H1 (cell line): ENCODE measurements around the gene BUB1B. TPM values are rescaled to one million over a fixed set of nuclear protein-coding genes. Genes with fewer than 3 reads are reported as not detected.
A peak's percentile ranks its signal among the peaks of the same experiment; 100 is the strongest.

Experiments used
- CTCF ChIA-PET: fragments of 300-600 bp; sonication (Branson Sonifier 250); formaldehyde crosslinking; loops from one replicate; lab custom pipeline; 2021; ENCODE audit not compliant: partially characterized antibody; lab: Charles Lee
- POLR2A ChIA-PET: fragments of 300-600 bp; sonication (Branson Sonifier 250); formaldehyde crosslinking; loops from one replicate; lab custom pipeline; 2021; ENCODE audit warnings: inconsistent platforms; ENCODE audit not compliant: partially characterized antibody; lab: Charles Lee
- DNase-seq, 2 experiments: peaks; one replicate each; pipeline versions ENCODE4 v3.0.0 to v3.0.0-alpha.2; 2010 to 2022; ENCODE audit warnings: low spot score in 2 of 2, low read depth in 1 of 2, mixed read lengths in 1 of 2
- FAIRE-seq: peaks from 2 replicates; lab custom pipeline; 2011; peaks lifted over from hg19 to GRCh38; lab: Jason Lieb, UNC
- H2AFZ ChIP-seq: 2 replicates; pipeline ENCODE4 v1.8.1; 2012; ENCODE audit warnings: low read length, inconsistent platforms
- H2AK5ac ChIP-seq: 2 replicates; pipeline ENCODE4 v1.6.1; 2013; ENCODE audit warnings: low read depth, low read length
- H2BK120ac ChIP-seq: replicated peaks from 2 replicates; pipeline ENCODE3; 2013; ENCODE audit warnings: low read depth, low read length, inconsistent platforms
- H2BK12ac ChIP-seq: 2 replicates; pipeline ENCODE4 v1.6.1; 2013; ENCODE audit warnings: low read depth, low read length
- H2BK15ac ChIP-seq: 2 replicates; pipeline ENCODE4 v1.6.1; 2013; ENCODE audit warnings: low read length
- H2BK20ac ChIP-seq: 2 replicates; pipeline ENCODE4 v1.6.1; 2013; ENCODE audit warnings: low read length
- H2BK5ac ChIP-seq: 2 replicates; pipeline ENCODE4 v1.6.1; 2013; ENCODE audit warnings: low read depth, low read length
- H3K14ac ChIP-seq: 2 replicates; pipeline ENCODE4 v1.6.1; 2013; ENCODE audit warnings: inconsistent platforms; ENCODE audit not compliant: insufficient read length
- H3K18ac ChIP-seq: 2 replicates; pipeline ENCODE4 v1.6.1; 2013; ENCODE audit warnings: low read length; ENCODE audit errors: extremely low read depth
- H3K23ac ChIP-seq: 2 replicates; pipeline ENCODE4 v1.6.1; 2013; ENCODE audit warnings: inconsistent platforms; ENCODE audit not compliant: insufficient read length
- H3K23me2 ChIP-seq: 2 replicates; pipeline ENCODE4 v1.6.1; 2013; ENCODE audit warnings: low read depth, low read length
- H3K27ac ChIP-seq: 2 replicates; pipeline ENCODE4 v1.6.1; 2011; ENCODE audit warnings: low read depth, low read length, inconsistent platforms
- H3K27me3 ChIP-seq, 4 experiments: replicated peaks in 1 of 4; 1 replicate in 1 of 4; 2 replicates in 3 of 4; pipeline versions ENCODE4 v1.6.1 to v1.8.1; 2011 to 2013; ENCODE audit warnings: low read length in 3 of 4, mild to moderate bottlenecking in 3 of 4, inconsistent platforms in 2 of 4, mixed read lengths in 2 of 4, moderate library complexity in 1 of 4; ENCODE audit not compliant: control insufficient read depth in 3 of 4, insufficient read depth in 3 of 4; ENCODE audit errors: extremely low read depth in 1 of 4
- H3K36me3 ChIP-seq, 4 experiments: 2 replicates each; pipeline versions ENCODE4 v1.6.1 to v1.8.1; 2011 to 2013; ENCODE audit warnings: mild to moderate bottlenecking in 4 of 4, low read length in 3 of 4, moderate library complexity in 2 of 4, control low read depth in 1 of 4, inconsistent platforms in 1 of 4; ENCODE audit not compliant: insufficient read depth in 4 of 4, control insufficient read depth in 2 of 4
- H3K4ac ChIP-seq: replicated peaks from 2 replicates; pipeline ENCODE3; 2013; ENCODE audit warnings: low read length, low read depth, mixed read lengths, inconsistent platforms; ENCODE audit not compliant: insufficient read length
- H3K4me1 ChIP-seq, 4 experiments: replicated peaks in 1 of 4; 1 replicate in 1 of 4; 2 replicates in 3 of 4; pipeline versions ENCODE4 v1.6.1 to v1.8.1; 2011 to 2013; ENCODE audit warnings: low read length in 3 of 4, inconsistent platforms in 2 of 4, mixed read lengths in 1 of 4; ENCODE audit not compliant: insufficient read depth in 4 of 4, control insufficient read depth in 3 of 4
- H3K4me2 ChIP-seq, 2 experiments: 2 replicates each; pipeline versions ENCODE4 v1.6.1 to v1.8.1; 2011 to 2013; ENCODE audit warnings: low read depth in 2 of 2, low read length in 2 of 2, control low read depth in 1 of 2, inconsistent platforms in 1 of 2, mild to moderate bottlenecking in 1 of 2; ENCODE audit not compliant: insufficient read depth in 1 of 2
- H3K4me3 ChIP-seq, 4 experiments: fragments of 200-600, 300-600 bp in 1 of 4; sonication (generic), shearing (Covaris generic), sonication (Bioruptor Twin) in 1 of 4; 2 replicates each; pipeline versions ENCODE4 v1.5.1 to v1.8.1; 2011 to 2016; ENCODE audit warnings: low read length in 4 of 4, low read depth in 3 of 4, control low read depth in 2 of 4, inconsistent platforms in 2 of 4, mild to moderate bottlenecking in 2 of 4, mixed read lengths in 1 of 4, moderate library complexity in 1 of 4; ENCODE audit not compliant: insufficient read depth in 2 of 4; ENCODE audit errors: extremely low read depth in 1 of 4
- H3K56ac ChIP-seq: replicated peaks from 2 replicates; pipeline ENCODE3; 2013; ENCODE audit warnings: low read depth, mild to moderate bottlenecking, mixed read lengths, low read length, inconsistent platforms; ENCODE audit not compliant: insufficient read length
- H3K79me1 ChIP-seq: 2 replicates; pipeline ENCODE4 v1.6.1; 2013; ENCODE audit warnings: low read depth, low read length, control low read depth
- H3K79me2 ChIP-seq, 2 experiments: 2 replicates each; pipeline versions ENCODE4 v1.6.1 to v1.8.1; 2012 to 2013; ENCODE audit warnings: low read length in 2 of 2, mild to moderate bottlenecking in 2 of 2, inconsistent platforms in 1 of 2; ENCODE audit not compliant: insufficient read depth in 2 of 2, control insufficient read depth in 1 of 2
- H3K9ac ChIP-seq, 4 experiments: replicated peaks in 1 of 4; 1 replicate in 1 of 4; 2 replicates in 3 of 4; pipeline versions ENCODE4 v1.6.1 to v1.8.1; 2011 to 2013; ENCODE audit warnings: low read depth in 3 of 4, low read length in 3 of 4, control low read depth in 2 of 4, mild to moderate bottlenecking in 2 of 4, moderate library complexity in 2 of 4, inconsistent platforms in 1 of 4; ENCODE audit errors: extremely low read depth in 1 of 4
- H3K9me3 ChIP-seq, 2 experiments: 2 replicates each; pipeline versions ENCODE4 v1.6.1 to v1.8.1; 2012 to 2013; ENCODE audit warnings: mild to moderate bottlenecking in 2 of 2, moderate library complexity in 2 of 2, control low read depth in 1 of 2, inconsistent platforms in 1 of 2, low read depth in 1 of 2, low read length in 1 of 2, mixed read lengths in 1 of 2; ENCODE audit not compliant: insufficient read depth in 2 of 2
- H4K20me1 ChIP-seq, 2 experiments: replicated peaks in 1 of 2; 2 replicates each; pipeline versions ENCODE3 to v1.8.1; 2011 to 2013; ENCODE audit warnings: inconsistent platforms in 2 of 2, low read length in 2 of 2, mild to moderate bottlenecking in 1 of 2; ENCODE audit not compliant: insufficient read depth in 2 of 2, control insufficient read depth in 1 of 2
- H4K5ac ChIP-seq: 2 replicates; pipeline ENCODE4 v1.6.1; 2013; ENCODE audit warnings: low read length, low read depth, mixed read lengths, inconsistent platforms; ENCODE audit not compliant: insufficient read length
- H4K8ac ChIP-seq: 2 replicates; pipeline ENCODE4 v1.8.0; 2013; ENCODE audit warnings: mild to moderate bottlenecking, moderate library complexity, low read length, inconsistent platforms; ENCODE audit not compliant: insufficient read depth; ENCODE audit errors: extremely low read depth
- H4K91ac ChIP-seq: replicated peaks from 2 replicates; pipeline ENCODE3; 2013; ENCODE audit warnings: low read length, mixed read lengths, inconsistent platforms; ENCODE audit not compliant: insufficient read length
- ATF3 ChIP-seq: IDR thresholded peaks from 2 replicates; pipeline ENCODE4 v1.6.1; 2011; ENCODE audit warnings: low read depth, mild to moderate bottlenecking, low read length; ENCODE audit not compliant: insufficient read depth
- CBX5 ChIP-seq: fragments of 300-800, 300-1000 bp; sonication (generic); IDR thresholded peaks from 2 replicates; pipeline ENCODE4 v1.7.1; 2016; ENCODE audit warnings: antibody characterized with exemption, low read length, low read depth
- CTBP2 ChIP-seq: IDR thresholded peaks from 2 replicates; pipeline ENCODE4 v1.7.0; 2011; ENCODE audit warnings: borderline replicate concordance, mild to moderate bottlenecking, moderate library complexity, mixed read lengths, low read length; ENCODE audit not compliant: insufficient read depth, insufficient read length
- GTF2F1 ChIP-seq: IDR thresholded peaks from 2 replicates; pipeline ENCODE4 v1.6.1; 2012; ENCODE audit warnings: low read depth, low read length, improper control_type of control experiment, borderline replicate concordance
- HDAC6 ChIP-seq: IDR thresholded peaks from one replicate; pipeline ENCODE4 v1.7.1; 2012; ENCODE audit warnings: low read depth, mild to moderate bottlenecking, inconsistent platforms, low read length, moderate library complexity
- PHF8 ChIP-seq: fragments of 200-600 bp; sonication (generic); conservative IDR thresholded peaks from 2 replicates; pipeline ENCODE4 v1.7.1; 2012; ENCODE audit warnings: low read depth, mild to moderate bottlenecking, inconsistent platforms, low read length, moderate library complexity
- POU5F1 ChIP-seq: IDR thresholded peaks from 2 replicates; pipeline ENCODE4 v1.6.1; 2011; ENCODE audit warnings: low read depth, mild to moderate bottlenecking, low read length, moderate library complexity
- RXRA ChIP-seq: IDR thresholded peaks from 2 replicates; pipeline ENCODE4 v1.6.1; 2011; ENCODE audit warnings: low read depth, mild to moderate bottlenecking, low read length, moderate library complexity; ENCODE audit not compliant: insufficient read depth
- USF2 ChIP-seq: IDR thresholded peaks from 2 replicates; pipeline ENCODE4 v1.6.1; 2011; ENCODE audit warnings: low read length, improper control_type of control experiment
- WGBS, 2 experiments: shearing (Covaris generic) in 1 of 2; methylation state at CpG; one replicate each; pipeline versions ENCODE4 v1.1.6 to v1.1.7; 2013 to 2015; ENCODE audit warnings: low lambda C conversion rate in 2 of 2, mixed read lengths in 2 of 2, inconsistent platforms in 1 of 2, low coverage in 1 of 2, missing lambda C conversion rate in 1 of 2; ENCODE audit not compliant: insufficient replicate concordance in 2 of 2, insufficient coverage in 1 of 2, insufficient read length in 1 of 2; ENCODE audit errors: extremely low coverage in 1 of 2, missing lambda C conversion rate in 1 of 2; 5-methylcytosine and 5-hydroxymethylcytosine counted together
- polyA plus RNA-seq, 7 experiments: library from polyadenylated mRNA; depleted of rRNA in 3 of 7; stranded (reverse) in 5 of 7; unstranded in 2 of 7; fragments of >200 nt in 5 of 7; fragments of 200-250 nt in 2 of 7; gene quantifications; 1 replicate in 5 of 7; 2 replicates in 1 of 7; 4 replicates in 1 of 7; pipeline versions ENCODE4 v1.2.1 to v1.2.3, GENCODE V29; 2011 to 2013; ENCODE audit warnings: missing spikeins in 2 of 7, mixed read lengths in 2 of 7
- total RNA-seq: library from RNA; stranded (reverse); fragmentation: NEBNext Ultra II Directional; extraction: Animal tissue kit (Norgen Biotek cat#: 25700); gene quantifications from 2 replicates; pipeline ENCODE4 v1.2.1, GENCODE V29; 2021

Gene BUB1B
- total and polyA plus RNA-seq, 2 of the 8 experiments (the other 6 are each of a cell fraction or from before 2014, with no cell fraction given): 48.9 to 144 TPM

GRCh38 chr15:40112789-40113188 lies 48.1 kb upstream of the BUB1B start:
- POLR2A ChIA-PET: interaction anchor here (0.6 to 4.8 kb wide), 8 partner anchors 11 to 73 kb away, joined by 3 to 19 read pairs (median 4); partner anchors contain the start of gene BUB1B
- Histone ChIP-seq H3K4me1 (peaks cover 7 to 25% (median 11%) of the 10 kb centered on the region in 4 experiments), H2AK5ac (no peak overlapping the region), H2BK15ac (no peak overlapping the region), H2BK120ac (no peak overlapping the region), H4K5ac (no peak overlapping the region), H3K36me3 (no peaks in the 10 kb centered on the region), H3K4ac (peak overlapping the region; percentile 69), H3K27me3 (no peaks in the 10 kb centered on the region), H4K8ac (no peak overlapping the region), H3K79me2 (no peaks in the 10 kb centered on the region), H3K4me2 (no peak overlapping the region), H3K9ac (no peak overlapping the region; a peak in 1 of 7 replicates), H3K79me1 (no peaks in the 10 kb centered on the region), H2BK12ac (peak overlapping the region; percentile 90; the same call in 1 of the 2 replicates), H2AFZ (no peak overlapping the region), H3K27ac (no peak overlapping the region), H3K18ac (no peak overlapping the region), H3K14ac (no peak overlapping the region), H2BK5ac (no peak overlapping the region), H2BK20ac (0 out of 2 replicates have a peak overlapping the region, but pooled peaks have one; percentile 86), H3K4me3 (no peak overlapping the region), H3K23ac (no peak overlapping the region), H4K20me1 (no peaks in the 10 kb centered on the region), H3K23me2 (peaks cover 10% of the 10 kb centered on the region; the same call in 1 of the 2 replicates), H4K91ac (peak overlapping the region; percentile 87), H3K56ac (no peak overlapping the region), H3K9me3 (no peaks in the 10 kb centered on the region)
- DNase-seq (no peak), FAIRE-seq (no peak)
- CTCF ChIA-PET: interaction anchor here (0.8 to 23.9 kb wide), 14 partner anchors 7 to 197 kb away, joined by 3 to 406 read pairs (median 8); partner anchors contain the start of genes BUB1B and SRP14
- WGBS, 2 experiments: 91% methylated on average over 17 of the region's 24 CpGs; no CpG with 5 or more reads in 1 of the 2 experiments
- no peak for TF ChIP-seq POU5F1
- TF ChIP-seq HDAC6: no peak
- no peak for TF ChIP-seq CTBP2
- no peak for TF ChIP-seq GTF2F1
- no peak for TF ChIP-seq PHF8
- TF ChIP-seq ATF3: no peak
- no peak for TF ChIP-seq RXRA
- TF ChIP-seq CBX5: no peak
- no peak for TF ChIP-seq USF2
